Prostate gland (tissue), 2 donors: ENCODE measurements around the gene ELOVL3. TPM values are rescaled to one million over a fixed set of nuclear protein-coding genes. Genes with fewer than 3 reads are reported as not detected.
"Not testable (repeated sequence)": the region's sequence is repeated elsewhere in the genome, so short reads cannot be mapped to it uniquely, and the experiment has no call there.

ENCODE experiments used
- DNase-seq: peaks from one replicate; pipeline ENCODE4 v3.0.0-alpha.2; 2019; ENCODE audit warnings: low spot score
- H3K27ac ChIP-seq, 2 donors: fragments of 200-600 bp; sonication (generic); 2 replicates each; pipeline ENCODE4 v1.5.1; 2017 to 2019
- H3K27me3 ChIP-seq: fragments of 200-600 bp; sonication (generic); replicated peaks from 2 replicates; pipeline ENCODE4 v1.5.1; 2019; ENCODE audit not compliant: insufficient read depth
- H3K36me3 ChIP-seq, 2 donors: fragments of 200-600 bp; sonication (generic); 1 replicate in 1 of 2; 2 replicates in 1 of 2; pipeline versions ENCODE4 v1.5.1 to v1.8.1; 2017 to 2019
- H3K4me1 ChIP-seq: fragments of 200-600 bp; sonication (generic); replicated peaks from 2 replicates; pipeline ENCODE4 v1.5.1; 2019
- H3K4me3 ChIP-seq, 2 donors: fragments of 200-600 bp; sonication (generic); 2 replicates each; pipeline ENCODE4 v1.5.1; 2017 to 2019
- H3K9me3 ChIP-seq: fragments of 200-600 bp; sonication (generic); 2 replicates; pipeline ENCODE4 v1.5.1; 2017
- POLR2A ChIP-seq: fragments of 450-650 bp; IDR thresholded peaks from one replicate; pipeline ENCODE4 v1.6.1; 2016; ENCODE audit warnings: antibody characterized with exemption, mild to moderate bottlenecking
- POLR2AphosphoS5 ChIP-seq: sonication (generic); formaldehyde crosslinking; IDR thresholded peaks from one replicate; pipeline ENCODE4 v1.6.1; 2017; ENCODE audit warnings: antibody characterized with exemption
- WGBS: methylation state at CpG from one replicate; pipeline ENCODE4 v1.1.5; 2018; 5-methylcytosine and 5-hydroxymethylcytosine counted together
- intact Hi-C: fragments of 100-400 bp; cut with DNase I; formaldehyde crosslinking; loops from one replicate; pipeline ENCODE4 v1.14.2; 2022
- total RNA-seq, 2 donors: library from RNA; depleted of rRNA; stranded (reverse); fragments of >200 nt; gene quantifications; one replicate each; pipeline ENCODE4 v1.1.0, GENCODE V29; 2016
- TF ChIP-seq, protein P1 (sequence below), 4 experiments: fragments of 200-600 bp in 2 of 4; fragments of 450-650 bp in 2 of 4; sonication (generic) in 2 of 4; IDR thresholded peaks; 1 replicate in 3 of 4; 2 replicates in 1 of 4; pipeline ENCODE4 v1.5.1; 2016 to 2019; ENCODE audit warnings: antibody characterized with exemption in 4 of 4, mild to moderate bottlenecking in 2 of 4, moderate library complexity in 2 of 4

ELOVL3 gene
- total RNA-seq, 2 donors from 2014 or later: 4.4 TPM; not detected in 1

DNA sequence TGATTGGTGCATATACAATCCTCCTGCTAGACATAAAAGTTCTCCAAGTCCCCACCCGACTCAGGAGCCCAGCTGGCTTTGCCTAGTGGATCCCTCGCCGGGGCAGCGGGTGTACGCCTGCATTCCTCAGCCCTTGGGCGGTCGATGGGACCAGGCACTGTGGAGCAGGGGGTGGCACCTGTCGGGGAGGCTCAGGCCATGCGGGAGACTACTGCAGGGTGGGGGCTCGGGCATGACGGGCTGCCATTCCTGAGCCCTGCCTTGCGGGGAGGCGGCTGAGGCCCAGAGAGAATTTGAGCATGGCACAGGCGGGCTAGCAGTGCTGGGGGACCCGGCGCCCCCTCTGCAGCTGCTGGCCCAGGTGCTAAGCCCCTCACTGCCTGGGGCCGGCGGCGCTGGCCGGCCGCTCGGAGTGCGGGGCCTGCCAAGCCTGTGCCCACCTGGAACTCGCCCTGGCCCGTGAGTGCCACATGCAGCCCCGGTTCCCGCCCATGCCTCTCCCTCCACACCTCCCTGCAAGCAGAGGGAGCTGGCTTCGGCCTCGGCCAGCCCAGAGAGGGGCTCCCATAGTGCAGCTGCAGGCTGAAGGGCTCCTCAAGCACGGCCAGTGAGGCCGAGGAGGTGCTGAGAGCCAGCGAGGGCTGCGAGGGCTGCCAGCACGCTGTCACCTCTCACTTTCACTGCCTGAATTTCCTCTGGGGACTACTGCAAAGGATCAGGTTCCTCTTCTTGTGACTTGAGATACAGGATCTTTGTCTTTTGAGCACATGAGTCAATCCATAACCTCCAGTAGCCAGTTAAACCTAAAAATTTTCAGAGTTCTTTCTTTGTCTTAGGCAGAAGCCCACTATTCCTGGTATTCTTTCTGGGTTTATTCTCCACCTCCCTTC, 25.1 kb upstream of the ELOVL3 start:
- Histone ChIP-seq H3K36me3 (no peaks in the 10 kb centered on the region), H3K4me1 (no peaks in the 10 kb centered on the region), H3K4me3 (no peak overlapping the region), H3K27ac (no peak overlapping the region), H3K9me3 (no peaks in the 10 kb centered on the region), H3K27me3 (no peaks in the 10 kb centered on the region)
- DNase-seq: no peak
- intact Hi-C loops: no loop called here
- 89% methylated on average over 31 of the region's 34 CpGs for WGBS
- TF ChIP-seq, protein P1, sequence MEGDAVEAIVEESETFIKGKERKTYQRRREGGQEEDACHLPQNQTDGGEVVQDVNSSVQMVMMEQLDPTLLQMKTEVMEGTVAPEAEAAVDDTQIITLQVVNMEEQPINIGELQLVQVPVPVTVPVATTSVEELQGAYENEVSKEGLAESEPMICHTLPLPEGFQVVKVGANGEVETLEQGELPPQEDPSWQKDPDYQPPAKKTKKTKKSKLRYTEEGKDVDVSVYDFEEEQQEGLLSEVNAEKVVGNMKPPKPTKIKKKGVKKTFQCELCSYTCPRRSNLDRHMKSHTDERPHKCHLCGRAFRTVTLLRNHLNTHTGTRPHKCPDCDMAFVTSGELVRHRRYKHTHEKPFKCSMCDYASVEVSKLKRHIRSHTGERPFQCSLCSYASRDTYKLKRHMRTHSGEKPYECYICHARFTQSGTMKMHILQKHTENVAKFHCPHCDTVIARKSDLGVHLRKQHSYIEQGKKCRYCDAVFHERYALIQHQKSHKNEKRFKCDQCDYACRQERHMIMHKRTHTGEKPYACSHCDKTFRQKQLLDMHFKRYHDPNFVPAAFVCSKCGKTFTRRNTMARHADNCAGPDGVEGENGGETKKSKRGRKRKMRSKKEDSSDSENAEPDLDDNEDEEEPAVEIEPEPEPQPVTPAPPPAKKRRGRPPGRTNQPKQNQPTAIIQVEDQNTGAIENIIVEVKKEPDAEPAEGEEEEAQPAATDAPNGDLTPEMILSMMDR (IDR thresholded peaks at IDR 0.05): no peak
- TF ChIP-seq POLR2A (no peak), POLR2AphosphoS5 (no peak)

DNA sequence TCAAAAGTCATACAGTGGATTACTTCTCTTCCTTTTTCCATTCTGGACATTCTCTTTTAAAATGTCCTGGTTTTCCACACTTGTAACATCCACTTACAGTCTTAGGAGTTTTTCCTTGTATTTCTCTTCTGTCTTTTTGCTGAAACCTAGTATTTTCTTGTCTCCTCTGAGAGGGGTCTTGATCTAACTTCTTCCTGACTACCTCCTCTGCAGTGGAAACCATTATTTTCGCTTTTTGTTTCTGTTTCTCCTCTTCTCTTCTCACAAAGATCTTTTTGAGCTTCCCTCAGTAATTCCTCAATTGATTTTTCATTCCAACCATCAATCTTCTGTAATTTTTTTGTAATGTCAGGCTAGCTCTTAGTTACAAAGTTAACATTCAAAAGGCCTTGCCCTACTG, 23.7 kb upstream of the ELOVL3 start:
- Histone ChIP-seq H3K27ac (no peak overlapping the region), H3K4me3 (no peak overlapping the region), H3K9me3 (no peaks in the 10 kb centered on the region), H3K4me1 (no peaks in the 10 kb centered on the region), H3K27me3 (no peaks in the 10 kb centered on the region), H3K36me3 (no peaks in the 10 kb centered on the region)
- no peak for DNase-seq
- intact Hi-C loops: no loop called here
- TF ChIP-seq POLR2A: no peak
- TF ChIP-seq, protein P1 (IDR thresholded peaks at IDR 0.05): no peak
- TF ChIP-seq POLR2AphosphoS5: no peak
- 62% methylated on average over 1 of the region's 1 CpG for whole genome bisulfite sequencing

DNA sequence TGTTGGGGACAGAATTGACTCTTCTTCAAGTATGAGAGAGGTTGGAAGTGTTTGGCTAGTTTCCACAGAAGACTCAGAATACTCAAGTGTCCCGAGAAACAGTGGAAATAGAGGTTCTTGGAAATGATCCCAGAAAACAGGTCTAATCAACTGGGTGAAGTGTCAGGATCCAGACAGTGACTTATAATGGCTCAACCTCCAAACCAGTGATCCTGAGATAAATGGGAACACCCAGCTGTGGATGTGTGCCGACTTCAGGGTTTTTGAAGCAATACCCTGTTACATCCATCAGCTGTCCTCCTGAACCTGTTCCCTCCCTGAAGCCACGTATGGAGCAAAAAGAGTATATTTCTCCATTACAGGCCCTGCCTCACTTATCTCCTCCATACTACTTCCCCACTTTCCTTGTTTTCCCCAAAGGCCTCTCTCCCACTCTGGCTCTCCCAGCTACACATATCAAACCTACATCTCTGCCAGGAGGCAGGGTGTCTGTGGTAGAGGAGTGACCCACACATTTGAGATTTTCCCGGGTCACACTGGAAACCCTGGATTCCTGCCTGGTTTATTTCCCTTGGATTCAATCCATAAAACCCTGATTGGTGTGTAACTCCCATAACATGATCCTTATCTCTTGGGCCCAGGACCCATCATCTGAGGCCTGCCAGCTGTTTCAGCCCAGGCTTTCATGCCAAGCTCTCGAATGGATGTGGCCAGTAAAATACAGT, 17.6 kb upstream of the ELOVL3 start:
- intact Hi-C loops: no loop called here
- H3K27ac ChIP-seq: no peak overlapping the region
- H3K27me3 ChIP-seq: no peaks in the 10 kb centered on the region
- WGBS: 21% methylated on average over 5 of the region's 5 CpGs
- TF ChIP-seq POLR2A: no peak
- TF ChIP-seq, protein P1 (IDR thresholded peaks at IDR 0.05): no peak
- TF ChIP-seq POLR2AphosphoS5: no peak
- H3K4me3 ChIP-seq: no peak overlapping the region
- no peaks in the 10 kb centered on the region for H3K36me3 ChIP-seq
- DNase-seq: no peak
- no peaks in the 10 kb centered on the region for H3K4me1 ChIP-seq
- no peaks in the 10 kb centered on the region for H3K9me3 ChIP-seq

DNA sequence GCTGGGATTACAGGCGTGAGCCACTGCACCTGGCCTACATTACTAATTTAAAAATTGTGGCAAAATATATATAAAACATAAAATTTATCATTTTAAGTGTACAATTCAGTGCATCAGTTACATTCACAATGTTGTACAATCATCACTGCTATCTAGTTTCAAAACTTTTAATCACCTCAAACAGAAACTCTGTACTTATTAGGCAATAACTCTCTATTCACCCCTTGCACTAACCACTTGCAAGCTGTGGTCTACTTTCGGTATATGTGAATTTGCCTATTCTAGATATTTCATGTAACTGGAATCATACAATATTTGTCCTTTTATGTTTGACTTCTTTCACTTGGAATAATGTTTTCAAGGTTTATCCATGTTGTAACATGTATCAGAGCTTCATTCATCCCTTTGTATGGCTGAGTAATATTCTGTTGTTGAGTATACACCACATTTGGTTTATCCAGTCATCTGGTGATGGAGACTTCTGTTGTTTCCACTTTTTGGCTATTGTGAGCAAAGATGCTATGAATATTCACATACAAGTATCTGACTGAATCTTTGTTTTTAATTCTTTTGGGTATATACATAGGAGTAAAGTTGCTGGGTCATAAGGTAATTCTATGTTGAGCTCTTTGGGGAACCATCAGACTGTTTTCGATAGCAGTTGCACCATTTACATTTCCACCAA, 14.3 kb upstream of the ELOVL3 start:
- TF ChIP-seq, protein P1 (IDR thresholded peaks at IDR 0.05): no peak
- no peak for TF ChIP-seq POLR2A
- no peak for TF ChIP-seq POLR2AphosphoS5
- Histone ChIP-seq H3K4me3 (no peak overlapping the region), H3K27me3 (no peaks in the 10 kb centered on the region), H3K4me1 (no peaks in the 10 kb centered on the region), H3K27ac (no peak overlapping the region), H3K36me3 (no peaks in the 10 kb centered on the region), H3K9me3 (no peaks in the 10 kb centered on the region)
- WGBS: 90% methylated on average over 3 of the region's 3 CpGs
- no peak for DNase-seq
- intact Hi-C loops: no loop called here

DNA sequence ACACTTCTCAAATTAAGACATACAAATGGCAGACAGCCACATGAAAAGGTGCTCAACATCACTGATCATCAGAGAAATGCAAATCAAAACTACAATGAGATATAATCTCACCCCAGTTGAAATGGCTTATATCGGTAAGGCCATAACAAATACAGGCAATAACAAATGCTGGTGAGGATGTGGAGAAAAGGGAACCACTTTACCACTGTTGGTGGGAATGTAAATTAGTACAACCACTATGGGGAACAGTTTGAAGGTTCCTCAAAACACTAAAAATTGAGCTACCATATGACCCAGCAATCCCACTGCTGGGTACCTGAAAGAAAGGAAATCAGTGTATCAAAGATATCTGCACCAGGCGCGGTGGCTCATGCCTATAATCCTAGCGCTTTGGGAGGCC, 12.5 kb upstream of the ELOVL3 start:
- intact Hi-C loops, DNase-seq, H3K4me3 ChIP-seq, H3K36me3 ChIP-seq, H3K9me3 ChIP-seq, H3K4me1 ChIP-seq, H3K27ac ChIP-seq, H3K27me3 ChIP-seq: not testable (repeated sequence)
- WGBS: 80% methylated on average over 4 of the region's 4 CpGs
